D721Med (cell line): ENCODE results near the gene EMD.

Experiments
- DNase-seq: peaks from one replicate; pipeline ENCODE4 v3.0.0; 2011; ENCODE audit warnings: low spot score; ENCODE audit not compliant: insufficient read length
- FAIRE-seq: peaks from 2 replicates; lab custom pipeline; 2011; peaks lifted over from hg19 to GRCh38; lab: Jason Lieb, UNC
- TF ChIP-seq, protein P1 (sequence below): IDR thresholded peaks from 2 replicates; pipeline ENCODE4 v1.5.1; 2012; ENCODE audit warnings: mild to moderate bottlenecking, control low read depth; ENCODE audit not compliant: insufficient read depth; ENCODE audit errors: missing control alignments

EMD gene

DNA sequence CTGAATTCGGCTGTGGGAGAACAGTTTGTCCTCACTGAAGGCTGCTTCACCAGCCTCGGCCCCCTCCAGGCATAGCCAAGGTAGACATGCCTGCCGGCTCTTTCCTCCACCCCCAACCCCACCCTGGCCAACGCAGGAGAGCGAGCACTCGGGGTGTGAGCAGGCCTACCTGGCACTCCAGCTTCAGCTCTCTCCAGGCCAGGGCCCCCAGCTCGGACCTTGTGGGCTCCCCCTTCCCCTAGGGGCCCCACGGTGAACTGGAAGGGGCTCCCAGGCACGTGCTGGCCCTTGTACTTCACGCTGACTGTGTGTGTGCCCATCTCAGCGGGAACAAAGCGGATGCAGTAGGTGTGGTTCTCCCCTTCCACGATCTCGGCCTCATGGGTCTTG, 27.1 kb upstream of the EMD start:
- TF ChIP-seq, protein P1, sequence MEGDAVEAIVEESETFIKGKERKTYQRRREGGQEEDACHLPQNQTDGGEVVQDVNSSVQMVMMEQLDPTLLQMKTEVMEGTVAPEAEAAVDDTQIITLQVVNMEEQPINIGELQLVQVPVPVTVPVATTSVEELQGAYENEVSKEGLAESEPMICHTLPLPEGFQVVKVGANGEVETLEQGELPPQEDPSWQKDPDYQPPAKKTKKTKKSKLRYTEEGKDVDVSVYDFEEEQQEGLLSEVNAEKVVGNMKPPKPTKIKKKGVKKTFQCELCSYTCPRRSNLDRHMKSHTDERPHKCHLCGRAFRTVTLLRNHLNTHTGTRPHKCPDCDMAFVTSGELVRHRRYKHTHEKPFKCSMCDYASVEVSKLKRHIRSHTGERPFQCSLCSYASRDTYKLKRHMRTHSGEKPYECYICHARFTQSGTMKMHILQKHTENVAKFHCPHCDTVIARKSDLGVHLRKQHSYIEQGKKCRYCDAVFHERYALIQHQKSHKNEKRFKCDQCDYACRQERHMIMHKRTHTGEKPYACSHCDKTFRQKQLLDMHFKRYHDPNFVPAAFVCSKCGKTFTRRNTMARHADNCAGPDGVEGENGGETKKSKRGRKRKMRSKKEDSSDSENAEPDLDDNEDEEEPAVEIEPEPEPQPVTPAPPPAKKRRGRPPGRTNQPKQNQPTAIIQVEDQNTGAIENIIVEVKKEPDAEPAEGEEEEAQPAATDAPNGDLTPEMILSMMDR, result no peak
- no peak for FAIRE-seq

DNA sequence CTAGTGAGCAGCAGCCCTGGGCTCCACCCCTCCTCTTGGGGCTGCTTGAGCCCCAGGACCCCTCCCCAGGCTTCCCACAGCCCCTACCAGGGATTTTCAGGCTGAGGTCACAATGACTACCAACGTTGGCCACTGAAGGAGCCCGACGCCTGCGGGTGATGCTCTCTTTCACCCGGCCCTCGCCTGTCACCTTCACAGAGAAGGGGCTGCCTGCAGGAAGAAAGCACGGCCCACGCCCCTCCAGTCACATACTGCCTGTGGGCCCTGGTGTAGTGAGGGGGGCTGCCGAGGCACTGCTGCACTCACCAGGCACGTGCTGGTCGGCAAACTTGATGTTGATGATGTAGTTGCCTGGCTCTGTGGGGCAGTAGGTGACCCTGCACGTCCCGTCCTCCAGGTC, 26.6 kb upstream of the EMD start:
- FAIRE-seq, result no peak

More for the DNA sequence above, 27.1 kb upstream of the EMD start:
- no peak for DNase-seq

DNA sequence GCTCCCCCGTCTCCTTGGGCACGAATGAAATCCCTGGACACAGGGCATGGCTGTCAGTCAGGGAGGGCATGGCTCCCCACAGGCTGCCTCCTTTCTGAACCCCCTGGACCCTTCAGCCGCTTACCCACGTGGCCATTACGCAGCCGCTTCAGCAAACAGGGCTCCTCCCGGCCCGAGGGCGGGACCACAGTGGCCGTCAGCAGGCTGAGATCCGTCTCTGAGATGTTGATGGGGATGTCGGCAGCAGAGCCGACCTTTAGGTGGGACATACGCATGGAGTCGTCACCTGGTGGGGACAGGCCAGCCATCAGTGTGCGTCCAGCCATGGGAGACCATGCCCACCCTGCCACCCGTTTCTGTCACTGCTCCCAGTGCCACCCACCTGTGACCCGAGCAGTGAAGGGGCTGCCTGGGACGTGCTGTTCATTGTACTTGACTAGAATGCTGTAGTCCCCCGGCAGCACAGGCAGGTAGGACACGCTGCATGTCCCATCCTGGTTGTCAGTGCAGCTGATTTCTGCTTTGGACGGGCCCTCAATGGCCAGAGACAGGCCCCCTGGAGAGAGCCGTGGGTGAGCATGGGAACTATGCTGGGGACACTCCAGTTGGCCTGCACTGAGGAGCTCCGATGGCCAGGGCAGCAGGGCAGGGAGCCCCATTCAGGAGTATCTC, 25.8 kb upstream of the EMD start:
- no peak for FAIRE-seq
- TF ChIP-seq, protein P1, result no peak
- DNase-seq, result no peak

More for the DNA sequence above, 26.6 kb upstream of the EMD start:
- TF ChIP-seq, protein P1, result no peak
- DNase-seq, result no peak

DNA sequence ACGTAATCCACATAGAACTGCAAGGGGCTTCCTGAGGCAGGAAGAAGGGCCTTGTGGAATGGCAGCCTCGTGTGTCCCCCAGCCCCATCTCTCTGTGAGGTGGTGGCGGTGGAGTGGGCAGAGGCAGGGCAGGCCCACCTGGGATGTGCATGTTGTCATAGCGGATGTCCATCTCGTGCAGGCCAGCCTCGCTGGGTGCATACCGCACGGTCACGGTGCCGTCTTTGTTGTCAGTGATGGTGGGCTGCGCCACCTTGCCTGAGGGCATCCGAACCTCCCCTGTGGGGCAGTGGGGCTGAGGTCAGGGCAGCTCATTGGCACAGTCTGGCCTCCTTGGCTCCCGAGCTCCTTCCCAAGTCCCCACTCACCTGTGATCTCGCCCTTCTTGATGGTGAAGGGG, 25.1 kb upstream of the EMD start:
- FAIRE-seq, result no peak
- TF ChIP-seq, protein P1, result no peak
- no peak for DNase-seq

DNA sequence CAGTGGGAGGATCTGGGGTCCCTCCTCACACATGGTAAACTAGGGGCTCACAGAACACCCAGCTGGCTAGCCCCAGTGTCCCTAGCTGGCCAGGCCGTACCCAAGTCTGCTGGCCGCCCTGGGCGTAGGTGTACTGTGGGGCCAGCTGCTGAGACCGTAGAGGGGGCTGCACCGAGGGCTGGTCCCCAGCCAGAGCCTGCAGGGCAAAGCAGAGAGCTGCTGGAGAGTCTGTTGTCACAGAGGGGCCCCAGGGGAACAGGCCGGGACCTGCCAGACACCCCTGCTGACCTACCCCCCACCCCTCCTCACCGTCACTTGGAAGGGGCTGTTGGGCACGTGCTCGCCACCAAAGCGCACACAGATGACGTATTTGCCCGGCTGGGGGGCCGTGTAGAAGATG, 24.6 kb upstream of the EMD start:
- no peak for DNase-seq
- FAIRE-seq, result no peak
- TF ChIP-seq, protein P1, result no peak

DNA sequence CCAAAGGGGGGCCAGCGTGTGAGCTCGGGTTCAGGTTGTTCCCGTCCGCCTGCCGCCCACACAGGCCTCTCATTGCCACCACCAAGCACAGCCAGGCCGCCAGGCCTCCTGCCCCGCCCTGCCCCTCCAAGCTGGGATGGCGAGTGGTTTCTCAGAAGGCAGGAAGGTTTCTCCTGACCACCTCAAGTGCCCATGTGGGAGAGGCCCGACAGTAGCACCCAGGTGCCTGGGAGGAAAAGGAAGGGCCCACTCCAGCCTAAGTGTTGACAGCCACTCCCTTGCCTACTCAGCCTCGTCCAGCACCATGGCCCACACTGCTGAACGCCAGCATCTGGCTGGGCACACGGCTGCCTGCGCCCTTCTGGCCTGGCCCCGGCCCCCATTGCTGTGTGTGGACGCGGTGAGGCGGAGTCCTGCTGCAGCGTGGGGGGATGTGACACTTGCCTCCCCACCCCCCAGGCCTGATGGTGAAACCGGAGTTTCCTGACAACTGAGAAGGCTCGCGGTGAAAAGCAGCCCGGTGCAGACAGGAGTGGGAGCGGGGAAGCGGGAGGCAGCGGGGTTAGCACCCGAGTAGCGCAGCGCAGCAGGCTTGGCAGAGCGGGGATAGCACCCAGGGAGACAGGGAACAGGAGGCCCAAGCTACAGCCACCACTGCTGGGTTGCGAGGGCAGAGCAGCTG, 23.9 kb upstream of the EMD start:
- TF ChIP-seq, protein P1, result no peak
- DNase-seq, result no peak
- FAIRE-seq, result no peak

DNA sequence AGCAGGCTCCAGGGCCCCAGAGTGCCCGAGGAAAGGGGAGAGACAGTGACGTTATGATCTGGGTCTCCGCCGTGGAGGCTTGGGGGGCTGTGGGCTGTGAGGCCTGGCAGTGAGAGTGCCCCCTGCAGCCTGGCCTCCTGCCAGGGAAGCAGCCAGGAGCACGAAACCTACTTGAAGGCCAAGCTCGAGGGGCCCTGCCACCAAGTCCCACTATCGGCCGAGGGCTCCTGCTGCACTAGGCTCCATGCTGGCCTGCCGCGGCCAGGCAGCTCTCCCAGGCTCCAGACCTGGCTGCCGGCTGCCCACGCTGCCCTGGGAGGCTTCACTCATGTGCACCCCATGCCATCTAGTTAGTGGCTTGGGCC, 23.3 kb upstream of the EMD start:
- FAIRE-seq (no peak), DNase-seq (no peak)
- TF ChIP-seq, protein P1, result no peak
